GM12875 (cell line): Measurements from ENCODE around the gene C19orf85.

ENCODE experiments used
- H3K4me3 ChIP-seq: one replicate; pipeline ENCODE4 v1.5.1; 2011; ENCODE audit warnings: low read depth, low read length, control low read depth
- TF ChIP-seq, protein P1 (sequence below): IDR thresholded peaks from 2 replicates; pipeline ENCODE4 v1.5.1; 2011; ENCODE audit warnings: low read depth, mild to moderate bottlenecking, control low read depth, inconsistent platforms, low read length, moderate library complexity, borderline replicate concordance; ENCODE audit not compliant: insufficient read depth

The C19orf85 gene

DNA sequence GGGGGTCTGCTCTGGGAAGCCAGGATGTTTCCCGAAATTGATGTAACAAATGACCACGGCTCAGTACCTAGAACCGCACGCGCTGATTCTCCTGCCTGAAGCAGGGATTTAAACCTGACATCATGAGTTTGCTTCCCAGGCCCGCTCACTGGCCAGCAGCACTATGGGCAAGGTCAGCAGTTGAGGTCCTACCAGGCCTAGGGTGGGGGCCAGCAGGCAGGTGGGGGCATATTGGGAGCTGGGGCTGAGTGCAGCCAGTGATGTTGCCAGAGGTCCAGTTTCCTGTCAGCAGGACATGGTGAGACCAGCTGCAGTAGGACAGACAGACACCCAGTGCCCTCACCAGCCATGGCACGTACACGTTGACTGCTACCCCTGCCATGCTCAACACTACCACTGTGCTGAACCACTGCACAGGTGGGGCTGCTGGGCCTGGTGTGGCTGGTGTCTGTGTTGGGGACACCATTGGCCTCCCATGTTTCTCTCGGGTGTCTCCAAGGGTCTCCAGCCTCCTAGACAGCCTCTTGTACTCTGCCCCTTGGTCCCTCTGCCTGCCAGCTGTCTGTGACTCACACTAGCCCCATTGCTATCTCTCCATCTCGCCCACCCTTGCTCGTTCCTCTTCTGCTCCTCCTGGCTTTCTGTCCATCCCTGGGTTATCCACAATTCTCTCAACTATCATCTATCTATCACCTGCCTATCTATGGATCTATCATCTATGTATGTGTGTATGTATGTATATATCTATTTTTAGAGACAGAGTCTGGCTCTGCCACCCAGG lies 1.1 kb upstream of the C19orf85 start:
- TF ChIP-seq, protein P1, sequence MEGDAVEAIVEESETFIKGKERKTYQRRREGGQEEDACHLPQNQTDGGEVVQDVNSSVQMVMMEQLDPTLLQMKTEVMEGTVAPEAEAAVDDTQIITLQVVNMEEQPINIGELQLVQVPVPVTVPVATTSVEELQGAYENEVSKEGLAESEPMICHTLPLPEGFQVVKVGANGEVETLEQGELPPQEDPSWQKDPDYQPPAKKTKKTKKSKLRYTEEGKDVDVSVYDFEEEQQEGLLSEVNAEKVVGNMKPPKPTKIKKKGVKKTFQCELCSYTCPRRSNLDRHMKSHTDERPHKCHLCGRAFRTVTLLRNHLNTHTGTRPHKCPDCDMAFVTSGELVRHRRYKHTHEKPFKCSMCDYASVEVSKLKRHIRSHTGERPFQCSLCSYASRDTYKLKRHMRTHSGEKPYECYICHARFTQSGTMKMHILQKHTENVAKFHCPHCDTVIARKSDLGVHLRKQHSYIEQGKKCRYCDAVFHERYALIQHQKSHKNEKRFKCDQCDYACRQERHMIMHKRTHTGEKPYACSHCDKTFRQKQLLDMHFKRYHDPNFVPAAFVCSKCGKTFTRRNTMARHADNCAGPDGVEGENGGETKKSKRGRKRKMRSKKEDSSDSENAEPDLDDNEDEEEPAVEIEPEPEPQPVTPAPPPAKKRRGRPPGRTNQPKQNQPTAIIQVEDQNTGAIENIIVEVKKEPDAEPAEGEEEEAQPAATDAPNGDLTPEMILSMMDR: no peak
- H3K4me3 ChIP-seq: no peak overlapping the region

DNA sequence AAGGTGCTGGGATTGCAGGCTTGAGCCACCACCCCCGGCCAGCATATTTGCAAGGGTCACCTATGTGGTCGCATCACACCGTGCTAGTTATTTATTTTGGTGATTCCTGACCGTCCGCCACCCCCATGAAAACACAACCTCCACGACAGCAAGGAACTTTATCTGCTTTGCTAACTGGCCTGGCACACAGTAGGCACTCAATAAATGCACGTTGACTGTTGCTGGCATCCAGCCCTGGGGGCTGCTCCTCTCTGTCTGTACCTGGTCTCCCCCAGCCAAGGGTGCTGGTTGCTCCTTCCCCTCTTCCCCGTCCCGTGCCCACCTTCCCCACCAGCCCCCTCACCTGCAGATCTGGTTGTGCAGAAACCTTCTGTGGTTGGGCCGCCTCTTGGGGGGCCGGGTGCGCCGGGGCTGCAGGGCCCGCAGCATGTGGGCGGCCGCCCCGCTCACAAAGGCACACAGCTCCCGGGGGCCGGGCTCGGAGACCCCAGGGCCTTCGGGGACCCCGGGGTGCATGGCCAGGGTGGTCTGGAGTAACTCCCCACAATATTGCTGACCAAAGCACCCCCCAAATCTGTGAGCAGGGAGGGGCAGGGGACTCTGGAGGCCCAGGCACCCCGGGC lies 401 bp downstream of the C19orf85 start:
- TF ChIP-seq, protein P1: no peak
- no peak overlapping the region for H3K4me3 ChIP-seq

DNA sequence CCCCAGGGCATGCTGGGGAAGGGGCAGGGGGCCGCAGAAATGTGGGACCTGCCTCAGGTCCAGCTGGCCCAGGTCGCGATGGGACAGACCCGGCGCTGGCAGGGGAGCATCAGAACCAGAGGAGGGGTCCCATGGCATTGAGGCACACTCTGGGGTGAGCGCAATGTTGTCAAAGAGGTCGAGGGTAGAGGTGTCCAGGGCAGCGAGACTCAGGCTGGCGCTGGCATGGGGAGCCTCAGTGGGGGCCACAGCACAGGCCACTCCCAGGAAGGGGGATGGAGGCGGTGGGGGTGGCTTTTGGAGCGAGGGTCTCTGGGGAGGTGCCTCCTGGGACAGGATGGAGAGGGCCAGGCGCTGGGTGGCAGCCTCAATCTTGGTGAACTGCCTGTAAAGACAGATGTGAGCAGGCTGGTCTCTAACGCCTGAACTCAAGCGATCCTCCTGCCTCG lies 944 bp downstream of the C19orf85 start:
- TF ChIP-seq, protein P1: no peak

DNA sequence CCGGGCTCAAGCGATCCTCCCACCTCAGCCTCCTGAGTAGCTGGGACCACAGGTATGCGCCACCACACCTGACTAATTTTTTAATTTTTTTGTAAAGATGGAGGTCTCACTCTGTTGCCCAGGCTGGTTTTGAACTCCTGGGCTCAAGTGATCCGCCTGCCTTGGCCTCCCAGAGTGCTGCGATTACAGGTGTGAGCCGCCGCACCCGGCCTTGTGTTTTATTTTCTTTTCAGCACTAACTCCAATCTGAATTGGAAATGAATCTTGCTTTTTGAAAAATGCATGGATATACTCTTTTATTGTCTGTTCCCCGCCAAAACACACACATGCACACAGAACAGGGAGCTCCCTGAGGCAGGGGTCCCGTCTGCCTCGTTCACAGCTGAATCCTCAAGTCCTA lies 1.8 kb downstream of the C19orf85 start:
- TF ChIP-seq, protein P1: no peak
- no peak overlapping the region for H3K4me3 ChIP-seq

More for the DNA sequence above, 944 bp downstream of the C19orf85 start:
- no peak overlapping the region for H3K4me3 ChIP-seq

DNA sequence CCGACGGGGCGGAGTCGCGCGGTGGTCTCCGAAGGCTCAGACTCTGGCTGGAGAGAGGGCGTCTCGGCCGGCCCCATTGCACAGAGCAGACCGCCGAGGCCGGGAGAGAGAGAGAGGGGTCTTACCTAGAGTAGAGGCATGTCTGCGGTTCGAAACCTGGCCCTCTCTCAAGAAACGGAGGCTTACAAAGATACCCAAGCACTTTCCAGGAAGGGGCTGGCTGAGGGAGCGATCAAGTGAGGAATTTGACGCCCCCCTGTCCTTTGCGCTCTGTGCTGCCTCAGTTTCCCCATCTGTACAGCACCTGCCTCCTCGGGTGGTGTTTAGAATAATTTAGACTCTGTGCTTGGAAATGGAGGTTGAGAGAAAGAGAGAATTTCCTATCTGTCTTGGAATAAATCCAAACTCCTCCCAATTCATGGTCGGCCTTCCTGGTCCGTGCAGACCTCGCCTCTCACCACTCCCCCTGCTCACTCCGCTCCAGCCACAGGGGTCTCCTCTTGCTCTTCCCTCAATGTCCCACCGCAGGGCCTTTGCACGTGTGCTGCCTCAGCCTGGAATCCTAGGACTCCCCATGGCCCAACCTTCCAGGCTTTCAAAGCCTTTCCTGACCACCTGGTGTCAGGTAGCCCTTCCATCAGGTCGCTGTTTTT lies 2.5 kb downstream of the C19orf85 start:
- H3K4me3 ChIP-seq: peak overlapping the region; percentile 46
- TF ChIP-seq, protein P1: no peak

DNA sequence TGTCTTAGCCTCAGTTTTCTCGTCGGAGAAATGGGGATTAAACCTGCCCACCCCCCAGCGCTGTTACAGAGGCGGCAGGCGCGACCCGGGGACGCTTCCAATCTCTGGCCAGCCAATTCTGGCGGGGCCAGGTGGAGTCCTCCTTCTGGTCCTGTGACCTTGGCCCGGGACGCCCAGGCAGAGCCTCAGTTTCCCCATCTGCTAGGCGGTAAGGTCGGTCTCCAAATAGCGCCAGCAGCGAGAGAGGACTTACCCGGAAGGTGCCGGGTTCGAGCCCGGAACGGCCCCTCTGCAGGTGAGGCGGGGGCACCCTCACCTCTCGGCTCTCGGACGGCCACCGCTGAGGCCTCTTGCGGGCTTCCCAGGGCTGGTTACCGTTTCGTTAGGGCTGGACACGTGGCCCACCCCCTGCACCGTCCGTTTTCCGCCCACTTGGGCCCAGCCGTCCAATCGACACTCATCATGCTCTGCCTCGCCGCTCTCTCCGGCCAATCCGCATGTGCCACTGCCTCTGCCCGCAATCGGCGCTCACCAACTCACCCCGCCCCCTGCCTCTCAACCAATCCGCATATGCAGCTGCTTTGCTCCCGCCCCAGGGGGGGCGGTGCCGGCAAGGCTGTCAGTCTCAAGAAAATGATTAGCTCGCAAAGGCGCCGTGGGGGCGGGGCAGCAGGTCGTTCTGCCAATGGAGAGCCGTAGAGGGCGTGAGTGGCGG lies 3.1 kb downstream of the C19orf85 start, which contains the start of gene ISOC2:
Gene ISOC2 (minus strand): TSS at position 384 of the 715 bp plus-strand sequence. CDS start 5,156 bp downstream, outside the sequence.
- H3K4me3 ChIP-seq: peak within 1 kb of the TSS; percentile 87
- TF ChIP-seq, protein P1: no peak
